Type B pancreatic cell (in vitro differentiated cells): ENCODE measurements around the gene TRPV6. TPM values are rescaled to one million over a fixed set of nuclear protein-coding genes. Genes with fewer than 3 reads are reported as not detected.

Experiments
- DNase-seq: peaks from one replicate; pipeline ENCODE4 v3.0.0; 2021; ENCODE audit warnings: mixed read lengths; ENCODE audit not compliant: unreplicated experiment; ENCODE audit errors: extremely low spot score
- H3K27ac Mint-ChIP-seq: 2 replicates; pipeline ENCODE4 v1.8.0; 2021; ENCODE audit warnings: mild to moderate bottlenecking, mixed read lengths
- H3K27me3 Mint-ChIP-seq: 2 replicates; pipeline ENCODE4 v1.8.0; 2021; ENCODE audit warnings: mixed read lengths
- H3K36me3 Mint-ChIP-seq: 2 replicates; pipeline ENCODE4 v1.8.0; 2021; ENCODE audit warnings: mixed read lengths
- H3K4me1 Mint-ChIP-seq: one replicate; pipeline ENCODE4 v1.8.0; 2021; ENCODE audit warnings: mixed read lengths; ENCODE audit not compliant: unreplicated experiment
- H3K4me3 Mint-ChIP-seq: 2 replicates; pipeline ENCODE4 v1.8.0; 2021; ENCODE audit warnings: mild to moderate bottlenecking, mixed read lengths
- H3K9me3 Mint-ChIP-seq: 2 replicates; pipeline ENCODE4 v1.8.0; 2021; ENCODE audit warnings: mixed read lengths
- total RNA-seq: library from RNA; stranded (reverse); gene quantifications from 2 replicates; pipeline ENCODE4 v1.2.1, GENCODE V29; 2021; ENCODE audit warnings: low replicate concordance
- TF ChIP-seq, protein P1 (sequence below): fragments of 200-600 bp; sonication (generic); conservative IDR thresholded peaks from 2 replicates; pipeline ENCODE4 v1.5.0; 2021; ENCODE audit warnings: antibody characterized with exemption, mild to moderate bottlenecking

The TRPV6 gene
- total RNA-seq, 1 donor from 2014 or later, result 8.1 TPM

DNA sequence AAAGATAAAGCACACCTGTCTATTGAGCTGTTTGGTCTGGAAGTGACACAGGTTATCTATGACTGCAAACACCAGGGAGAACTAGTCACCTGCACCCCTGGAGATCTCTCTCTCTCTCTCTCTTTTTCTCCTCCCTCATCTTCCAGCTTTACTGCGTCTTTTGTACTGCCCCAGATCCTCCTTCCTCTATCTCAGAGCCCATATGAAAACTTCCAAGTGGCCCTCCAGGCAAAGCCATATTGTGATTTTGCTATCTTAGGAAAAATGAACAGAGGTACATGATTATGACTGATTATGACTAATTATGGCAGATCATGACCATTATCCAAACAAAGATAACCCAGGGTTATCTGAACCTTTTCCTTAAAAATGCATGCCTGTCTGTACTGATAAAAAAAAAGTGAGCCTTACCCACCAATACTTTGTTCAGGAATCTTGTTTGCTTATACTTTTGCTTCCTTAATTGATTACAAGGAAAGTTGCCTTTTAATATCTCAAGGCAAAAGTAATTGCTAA, 43.2 kb downstream of the TRPV6 start:
- no peaks in the 10 kb centered on the region for H3K4me1 Mint-ChIP-seq
- no peaks in the 10 kb centered on the region for H3K27me3 Mint-ChIP-seq
- no peaks in the 10 kb centered on the region for H3K9me3 Mint-ChIP-seq
- DNase-seq, result no peak
- no peak overlapping the region for H3K4me3 Mint-ChIP-seq
- H3K27ac Mint-ChIP-seq, result no peak overlapping the region
- TF ChIP-seq, protein P1, sequence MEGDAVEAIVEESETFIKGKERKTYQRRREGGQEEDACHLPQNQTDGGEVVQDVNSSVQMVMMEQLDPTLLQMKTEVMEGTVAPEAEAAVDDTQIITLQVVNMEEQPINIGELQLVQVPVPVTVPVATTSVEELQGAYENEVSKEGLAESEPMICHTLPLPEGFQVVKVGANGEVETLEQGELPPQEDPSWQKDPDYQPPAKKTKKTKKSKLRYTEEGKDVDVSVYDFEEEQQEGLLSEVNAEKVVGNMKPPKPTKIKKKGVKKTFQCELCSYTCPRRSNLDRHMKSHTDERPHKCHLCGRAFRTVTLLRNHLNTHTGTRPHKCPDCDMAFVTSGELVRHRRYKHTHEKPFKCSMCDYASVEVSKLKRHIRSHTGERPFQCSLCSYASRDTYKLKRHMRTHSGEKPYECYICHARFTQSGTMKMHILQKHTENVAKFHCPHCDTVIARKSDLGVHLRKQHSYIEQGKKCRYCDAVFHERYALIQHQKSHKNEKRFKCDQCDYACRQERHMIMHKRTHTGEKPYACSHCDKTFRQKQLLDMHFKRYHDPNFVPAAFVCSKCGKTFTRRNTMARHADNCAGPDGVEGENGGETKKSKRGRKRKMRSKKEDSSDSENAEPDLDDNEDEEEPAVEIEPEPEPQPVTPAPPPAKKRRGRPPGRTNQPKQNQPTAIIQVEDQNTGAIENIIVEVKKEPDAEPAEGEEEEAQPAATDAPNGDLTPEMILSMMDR, result no peak
- H3K36me3 Mint-ChIP-seq, result no peaks in the 10 kb centered on the region

DNA sequence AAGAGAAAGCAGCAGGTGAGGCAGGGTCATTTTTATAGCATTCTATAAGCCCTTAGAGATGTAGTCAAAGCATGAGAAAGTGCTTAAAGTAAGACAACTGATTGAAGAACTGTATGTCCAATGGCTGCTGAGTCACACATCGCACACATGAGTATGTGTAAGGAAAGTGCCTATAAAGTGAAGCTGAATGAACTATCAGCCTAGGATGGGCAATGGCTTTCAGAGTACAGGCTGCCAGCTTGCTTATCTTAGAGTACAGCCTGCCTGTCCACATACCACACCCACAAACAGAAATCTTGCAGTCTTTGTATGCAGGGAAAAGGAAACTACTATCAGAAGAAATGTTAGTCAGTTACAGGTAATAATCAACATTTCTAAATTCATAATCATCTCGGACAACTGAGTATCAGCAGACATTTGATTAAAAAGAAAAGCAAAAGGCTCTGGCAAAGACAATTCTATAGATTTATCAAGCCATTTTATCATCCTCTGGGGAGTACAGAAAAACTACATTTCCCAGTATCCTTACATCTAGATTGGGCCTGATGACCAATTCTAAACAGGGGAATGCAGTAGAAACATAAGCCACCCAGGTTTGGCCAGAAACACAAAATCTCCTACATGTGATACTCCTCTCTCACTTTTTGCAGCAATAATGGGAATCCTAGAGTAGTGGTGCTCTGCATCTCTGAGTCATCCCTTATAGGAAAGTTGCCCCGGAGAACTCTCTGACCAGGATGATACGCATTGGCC, 46.9 kb downstream of the TRPV6 start:
- H3K27me3 Mint-ChIP-seq, result no peaks in the 10 kb centered on the region
- no peak overlapping the region for H3K27ac Mint-ChIP-seq
- H3K4me3 Mint-ChIP-seq, result no peak overlapping the region
- TF ChIP-seq, protein P1, result no peak
- H3K9me3 Mint-ChIP-seq, result no peaks in the 10 kb centered on the region
- no peaks in the 10 kb centered on the region for H3K36me3 Mint-ChIP-seq
- no peaks in the 10 kb centered on the region for H3K4me1 Mint-ChIP-seq
- no peak for DNase-seq

DNA sequence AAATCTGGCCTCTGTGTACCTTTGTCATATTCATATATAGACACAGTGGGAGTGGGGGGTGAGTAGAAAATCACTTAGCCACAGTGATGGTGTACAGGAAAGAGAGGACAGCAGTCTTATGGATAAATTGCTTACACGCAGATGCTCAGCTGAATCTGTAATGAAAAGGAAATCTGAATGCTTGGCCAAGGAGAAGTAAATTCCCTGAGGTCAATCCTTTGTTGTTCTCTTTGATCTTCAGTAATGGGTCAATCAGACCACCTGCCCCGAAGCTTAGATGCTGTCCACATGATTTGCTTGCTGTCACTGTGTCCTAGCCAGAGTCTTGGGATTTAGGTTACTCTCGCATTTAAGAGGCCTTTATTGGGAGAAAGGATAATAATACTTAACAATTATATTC, 49.1 kb downstream of the TRPV6 start:
- TF ChIP-seq, protein P1, result no peak
- Mint-ChIP-seq H3K9me3 (no peaks in the 10 kb centered on the region), H3K4me3 (no peak overlapping the region), H3K27me3 (peaks cover 2% of the 10 kb centered on the region), H3K36me3 (no peaks in the 10 kb centered on the region), H3K4me1 (no peaks in the 10 kb centered on the region), H3K27ac (no peak overlapping the region)
- no peak for DNase-seq

DNA sequence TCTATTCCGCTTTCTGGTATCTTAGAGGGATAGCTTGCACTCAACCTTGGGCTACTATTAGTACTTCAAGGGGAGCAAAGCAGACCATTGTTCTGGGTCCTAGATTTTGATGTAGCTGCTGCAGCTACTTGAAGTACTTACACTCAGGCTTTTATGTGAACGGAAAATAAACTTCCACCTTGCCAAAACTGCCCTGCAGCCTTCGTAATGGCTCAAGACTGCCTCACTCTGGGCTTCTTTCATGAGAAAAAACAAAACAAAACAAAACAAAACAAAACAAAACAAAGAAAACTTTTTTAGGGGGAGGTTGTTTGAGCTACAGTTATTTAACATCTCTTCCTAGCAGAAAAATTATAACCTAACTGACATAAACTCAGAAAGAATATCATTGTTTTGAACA, 50.1 kb downstream of the TRPV6 start:
- H3K4me1 Mint-ChIP-seq, result no peaks in the 10 kb centered on the region
- H3K36me3 Mint-ChIP-seq, result no peaks in the 10 kb centered on the region
- no peak overlapping the region for H3K27ac Mint-ChIP-seq
- no peaks in the 10 kb centered on the region for H3K9me3 Mint-ChIP-seq
- no peak overlapping the region for H3K4me3 Mint-ChIP-seq
- H3K27me3 Mint-ChIP-seq, result peaks cover 2% of the 10 kb centered on the region
- TF ChIP-seq, protein P1, result no peak
- DNase-seq, result no peak

DNA sequence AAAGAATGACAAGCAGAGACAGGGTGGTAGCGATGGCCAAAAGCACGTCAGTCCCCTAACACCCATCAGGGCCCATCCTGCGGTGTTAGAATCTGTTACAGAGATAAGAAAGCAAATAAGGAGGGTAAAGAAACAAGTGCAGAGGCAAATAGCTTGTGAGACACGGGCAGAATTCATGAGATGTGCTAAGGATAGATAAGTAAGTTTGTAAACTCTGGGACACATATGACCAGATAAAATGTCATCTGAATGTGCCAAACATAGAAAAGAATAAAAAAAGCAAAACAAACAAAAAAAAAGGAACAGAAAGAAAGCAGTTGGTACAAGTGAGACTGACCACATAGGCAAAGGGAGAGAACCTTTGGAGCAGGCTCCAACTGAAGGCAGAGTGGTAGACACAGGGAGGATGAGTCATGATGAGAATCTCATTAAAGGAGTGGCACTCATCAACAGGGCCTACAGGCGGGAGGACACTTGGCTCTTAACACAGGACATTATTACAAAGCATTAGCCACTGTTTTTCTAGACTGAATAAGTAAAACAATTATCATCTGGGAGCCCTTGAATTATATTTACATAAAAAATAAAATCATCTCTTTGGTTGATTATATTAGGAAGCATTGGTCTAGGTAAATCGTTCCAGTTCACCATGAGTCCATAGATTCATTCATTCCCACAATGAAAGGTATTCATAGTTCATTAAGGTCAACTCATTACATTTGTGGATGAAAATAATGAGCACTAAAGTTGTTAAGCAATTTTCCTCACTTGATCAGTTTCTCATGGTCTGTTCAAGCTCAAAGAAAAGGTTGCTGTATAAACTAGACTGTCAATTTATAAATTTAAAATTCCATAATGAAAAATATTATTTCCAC, 52.1 kb downstream of the TRPV6 start:
- TF ChIP-seq, protein P1, result no peak
- no peak for DNase-seq
- no peaks in the 10 kb centered on the region for H3K9me3 Mint-ChIP-seq
- peaks cover 2% of the 10 kb centered on the region for H3K27me3 Mint-ChIP-seq
- H3K4me1 Mint-ChIP-seq, result no peaks in the 10 kb centered on the region
- H3K27ac Mint-ChIP-seq, result no peak overlapping the region
- H3K36me3 Mint-ChIP-seq, result no peaks in the 10 kb centered on the region
- H3K4me3 Mint-ChIP-seq, result no peak overlapping the region
